NCI-H2171 (cell line): ENCODE measurements around the gene SMIM32.

Experiments used
- DNase-seq: peaks from one replicate; lab custom pipeline; 2025; lab: John Stamatoyannopoulos, UW

The SMIM32 gene

DNA sequence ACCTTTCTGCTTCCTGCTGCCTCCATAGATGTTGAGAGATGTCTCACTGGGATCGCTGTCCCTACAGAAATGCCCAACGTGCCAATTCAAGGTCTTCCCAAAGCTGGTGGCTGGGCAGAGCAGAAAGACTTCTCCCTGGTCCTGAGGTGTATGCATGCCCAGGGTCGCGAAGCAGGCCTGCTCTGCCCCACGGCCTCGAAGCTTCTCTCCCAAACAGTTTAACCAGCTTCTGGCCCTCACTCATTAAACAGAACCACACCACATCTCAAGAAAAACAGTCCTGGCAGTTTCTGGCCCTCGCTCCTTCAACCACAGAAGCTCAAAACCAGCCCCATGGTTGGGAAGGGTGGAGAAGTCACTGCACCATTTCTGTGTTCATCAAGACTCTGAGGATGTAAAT, 14.7 kb upstream of the SMIM32 start:
- no peak for DNase-seq

DNA sequence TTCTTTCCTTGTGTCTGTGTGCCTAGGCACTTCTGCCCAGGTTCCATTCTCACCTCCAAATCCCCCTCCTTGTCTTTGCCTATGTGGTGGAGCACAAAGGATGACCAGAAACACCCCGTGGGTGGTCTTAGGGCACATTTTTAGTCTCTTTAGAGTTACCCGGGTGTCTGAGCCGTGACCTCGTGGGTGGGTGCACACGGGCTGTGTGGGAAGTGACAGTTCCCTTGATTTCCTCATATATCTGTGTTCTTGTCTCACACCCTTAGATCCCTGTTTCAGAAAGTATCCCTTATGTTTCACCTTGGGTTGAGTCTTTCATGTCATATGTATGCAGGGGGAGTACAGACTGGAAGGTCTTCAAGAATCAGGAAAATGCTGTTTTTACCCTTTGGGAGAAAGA, 13.4 kb upstream of the SMIM32 start:
- DNase-seq, result no peak

DNA sequence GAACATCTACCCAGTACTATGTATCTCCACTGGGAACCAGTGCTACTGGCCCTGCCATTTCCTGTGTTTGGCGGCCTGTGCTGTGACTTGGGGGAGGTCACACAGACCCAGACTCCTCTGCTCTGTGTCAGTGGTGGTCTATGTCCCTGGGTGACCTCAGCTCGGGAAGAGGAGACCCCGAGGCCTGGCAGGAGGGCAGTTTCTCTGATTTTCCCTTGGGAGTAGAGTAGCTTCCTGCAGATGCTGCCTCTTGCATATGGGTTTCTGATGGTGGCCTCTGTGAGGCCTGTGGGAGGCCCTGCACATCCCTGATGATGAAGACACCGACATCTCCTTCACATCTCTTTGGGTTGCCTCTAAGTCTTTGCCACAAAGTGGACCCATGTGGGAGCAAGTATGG, 13.0 kb upstream of the SMIM32 start:
- no peak for DNase-seq

DNA sequence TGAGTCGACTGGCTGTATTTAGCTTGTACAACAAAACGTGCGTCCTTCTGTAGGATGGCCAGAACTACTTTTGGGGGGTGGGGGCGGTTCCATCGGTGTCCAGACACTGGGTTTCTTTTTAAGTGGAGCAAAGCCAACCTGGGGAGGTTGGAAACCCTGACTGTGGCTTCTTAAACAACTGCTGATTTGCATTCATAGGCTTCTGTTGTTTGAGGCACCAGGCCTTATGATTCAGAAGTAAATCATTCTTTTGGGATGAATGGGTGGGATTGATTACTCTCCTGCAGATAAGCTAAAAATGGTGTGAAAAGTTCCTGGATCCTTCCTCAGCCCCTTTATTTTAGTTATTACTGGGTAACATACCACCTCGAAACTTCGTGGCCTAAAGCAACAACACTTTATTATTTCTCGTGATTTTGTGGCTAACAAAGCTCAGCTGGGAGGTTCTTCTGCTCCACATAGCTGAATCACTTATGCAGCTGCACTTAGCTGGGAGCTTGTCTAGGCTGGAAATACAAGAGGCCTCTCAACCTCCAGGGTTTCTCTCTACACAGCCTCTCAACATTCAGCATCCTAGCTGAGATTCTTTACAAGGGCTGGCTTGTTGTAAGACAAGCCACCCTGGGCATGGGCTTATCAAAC, 12.2 kb upstream of the SMIM32 start:
- DNase-seq, result no peak

DNA sequence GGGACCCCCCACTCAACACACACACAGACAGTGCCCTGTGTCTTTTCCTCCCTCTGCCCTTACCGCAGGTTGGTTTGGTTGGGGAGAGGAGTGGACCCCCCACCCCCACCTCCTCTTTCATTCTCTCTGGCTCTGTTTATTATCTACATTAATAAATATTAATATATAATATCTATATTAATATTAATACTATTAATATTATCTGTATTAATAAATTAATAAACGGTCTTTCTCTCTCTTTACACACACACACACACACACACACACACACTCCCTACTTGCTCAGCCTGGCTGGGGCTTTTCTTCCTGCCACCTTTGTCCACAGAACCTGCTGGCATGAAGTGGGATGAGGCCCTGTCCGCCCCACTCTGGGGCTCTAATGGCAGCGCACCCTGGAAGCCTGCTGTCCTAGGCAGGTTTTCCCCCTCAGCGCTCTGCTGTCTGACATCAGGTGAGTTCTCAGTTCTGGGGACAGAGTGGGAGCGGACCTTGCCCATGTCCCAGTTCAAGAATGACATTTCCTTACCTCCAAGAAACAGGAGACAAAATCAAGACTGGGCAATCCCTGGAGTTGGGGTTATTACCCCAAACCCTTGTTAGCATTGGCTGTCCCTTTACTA, 10.5 kb upstream of the SMIM32 start:
- no peak for DNase-seq

DNA sequence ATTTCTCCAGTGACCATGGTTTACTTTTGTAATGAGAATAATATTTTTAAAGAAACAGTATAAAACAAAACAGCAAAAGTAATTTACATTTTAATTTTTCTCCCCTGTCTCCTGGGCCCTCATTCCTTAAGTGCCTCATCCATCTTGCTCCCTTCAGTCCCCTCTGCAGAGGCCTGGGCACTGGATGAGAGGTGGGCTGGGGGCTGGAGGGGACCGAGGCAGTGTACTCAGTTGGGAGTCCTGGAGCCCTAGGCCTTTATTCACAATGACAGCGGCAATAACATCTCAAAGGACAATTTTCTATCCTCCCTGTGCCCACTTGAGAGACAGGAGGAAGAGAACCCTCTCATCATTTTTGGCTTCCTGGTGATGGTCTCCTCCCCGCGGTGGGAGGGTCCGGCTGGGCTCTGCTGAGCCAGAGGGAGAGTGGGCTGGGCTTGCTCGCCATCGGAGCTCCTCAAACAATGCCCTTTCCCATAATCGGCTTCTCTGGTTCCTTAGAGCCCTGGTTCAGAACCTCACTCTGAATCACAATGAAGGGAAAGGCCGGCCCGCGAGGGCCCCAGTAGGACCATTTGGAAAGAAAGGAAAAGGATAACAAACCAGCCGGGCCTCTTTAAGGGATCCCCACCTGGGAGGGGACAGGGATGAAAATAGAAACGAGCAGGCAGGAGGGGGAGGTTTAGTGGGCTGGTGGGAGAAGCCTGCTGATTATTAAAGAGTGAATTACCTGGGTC, 9.7 kb upstream of the SMIM32 start:
- no peak for DNase-seq

DNA sequence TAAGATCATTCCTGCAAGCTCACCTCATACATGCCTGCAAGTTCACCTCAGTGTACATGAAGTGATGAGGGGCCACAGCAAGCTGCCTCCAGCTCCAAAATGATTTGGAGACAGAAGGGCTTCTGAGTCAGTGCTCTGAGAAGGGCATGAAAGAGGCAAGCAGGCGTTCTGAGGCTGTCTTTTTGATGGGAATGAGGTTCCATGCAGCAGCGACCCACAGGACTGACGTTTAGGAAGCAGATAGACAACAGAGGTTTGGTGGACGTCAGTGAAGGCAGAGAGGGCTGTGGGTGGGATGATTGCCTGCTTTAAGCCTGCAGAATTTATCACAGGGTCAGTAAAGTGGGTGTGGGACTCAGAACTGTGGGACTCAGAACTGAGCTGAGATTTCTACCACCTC, 8.9 kb upstream of the SMIM32 start:
- DNase-seq, result no peak

DNA sequence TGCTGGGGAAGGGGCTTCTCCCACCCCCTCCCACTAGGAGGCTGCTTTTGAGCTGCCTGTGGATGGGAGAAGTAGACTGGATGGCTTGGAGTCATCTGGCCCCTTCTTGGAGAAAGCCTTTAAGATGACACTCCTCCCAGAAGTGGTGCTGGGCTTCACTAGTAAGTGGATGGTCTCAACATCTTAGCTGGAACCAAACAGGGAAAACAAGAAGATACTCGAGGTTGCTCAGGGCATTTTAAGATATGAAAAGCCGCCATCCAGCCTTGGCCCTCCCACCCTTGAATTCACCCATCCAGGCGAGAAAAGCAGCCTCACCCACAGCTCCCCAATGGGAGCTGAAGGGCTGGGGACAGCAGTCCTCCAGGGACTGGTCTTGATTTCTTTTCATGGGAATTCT, 7.8 kb upstream of the SMIM32 start:
- no peak for DNase-seq

DNA sequence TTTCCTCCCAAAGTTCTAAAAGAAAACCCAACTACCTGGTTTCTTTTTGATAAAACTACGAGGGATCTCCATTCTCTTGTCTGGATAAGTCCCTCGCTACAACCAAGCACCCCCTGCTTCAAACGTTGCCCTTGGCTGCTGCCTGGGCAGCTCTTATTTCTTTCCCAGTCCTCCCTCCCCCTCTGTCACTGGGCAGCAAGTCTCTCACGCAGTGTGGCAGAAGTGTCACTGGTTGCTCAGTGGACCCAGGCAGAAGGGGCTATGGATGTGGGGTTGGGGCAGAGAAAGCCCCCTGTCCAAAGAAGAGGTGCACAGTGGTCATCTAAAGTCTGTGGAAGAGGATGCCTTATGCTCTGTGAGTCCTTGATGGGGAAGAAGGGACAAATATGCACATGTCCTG, 7.2 kb upstream of the SMIM32 start:
- DNase-seq, result no peak

DNA sequence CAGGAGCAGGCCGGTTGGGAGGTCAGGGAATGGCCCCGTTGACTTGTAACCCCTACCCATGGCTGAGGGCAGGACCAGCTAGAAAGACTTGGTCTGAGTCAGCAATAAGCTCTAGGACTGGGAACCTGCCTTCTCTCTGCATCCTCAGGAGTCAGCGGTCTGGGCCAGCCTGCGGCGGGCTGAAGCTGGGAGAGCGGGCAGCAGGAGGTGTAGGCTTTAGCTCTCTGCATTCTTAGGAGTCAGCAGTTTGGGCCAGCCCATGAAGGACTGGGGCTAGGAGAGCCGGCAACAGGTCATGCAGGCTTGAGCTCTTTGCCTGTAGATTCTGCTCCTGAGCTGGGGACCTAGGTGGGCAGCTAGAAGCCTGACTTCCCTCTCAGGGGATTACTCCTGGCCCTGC, 6.4 kb upstream of the SMIM32 start:
- DNase-seq, result no peak

DNA sequence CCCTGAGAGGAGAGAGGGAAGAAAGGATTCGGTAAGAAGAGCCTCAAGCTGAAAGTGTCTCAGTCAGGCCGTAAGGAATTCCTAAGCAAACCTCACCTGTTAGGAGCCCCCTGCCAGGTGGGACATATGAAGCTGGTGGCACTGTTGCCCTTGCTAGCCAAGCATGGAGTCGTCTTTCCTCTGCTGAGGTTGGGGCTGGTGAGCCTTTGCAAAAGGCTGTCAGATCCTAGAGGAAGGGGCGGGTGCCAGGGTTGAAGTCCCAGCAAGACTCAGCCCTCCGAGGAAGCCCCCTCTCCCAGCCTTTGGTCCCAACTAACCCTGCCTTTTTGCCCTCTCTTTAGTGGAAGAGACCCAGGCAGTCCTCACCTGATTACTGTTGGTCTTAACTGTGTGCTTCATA, 5.5 kb upstream of the SMIM32 start:
- DNase-seq, result no peak

DNA sequence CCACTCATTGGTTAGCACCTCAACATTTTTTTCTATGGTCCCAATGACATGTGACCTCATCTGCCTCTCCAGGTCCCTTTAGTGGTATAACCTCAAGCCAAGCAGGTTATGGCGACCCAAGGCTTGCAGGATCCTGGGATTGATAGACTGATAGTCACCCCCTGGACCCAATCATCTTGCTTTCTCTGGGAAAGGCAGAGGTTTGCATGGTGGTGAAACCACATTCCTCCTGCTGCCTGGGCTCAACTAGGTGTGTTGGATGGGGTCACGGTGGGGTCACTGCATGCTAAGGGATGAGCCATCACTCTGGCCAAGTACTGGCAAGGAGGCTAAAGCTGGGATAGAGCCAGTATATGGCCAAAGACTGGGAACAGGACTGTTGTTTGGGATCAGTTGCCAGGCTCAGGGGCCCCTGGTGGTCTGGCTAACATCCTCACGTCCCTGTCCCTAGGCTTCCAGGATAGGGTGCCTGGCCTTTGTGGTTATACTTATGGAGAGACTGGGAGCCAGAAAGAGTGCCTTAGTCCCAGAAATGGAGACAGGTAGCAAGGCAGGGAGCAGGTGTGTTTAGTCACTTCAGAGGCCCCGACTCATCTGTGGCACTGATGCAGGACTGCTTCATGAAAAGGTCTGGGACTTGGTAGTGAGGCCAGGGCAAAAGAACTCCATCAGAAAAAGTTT, 4.6 kb upstream of the SMIM32 start:
- DNase-seq, result no peak

DNA sequence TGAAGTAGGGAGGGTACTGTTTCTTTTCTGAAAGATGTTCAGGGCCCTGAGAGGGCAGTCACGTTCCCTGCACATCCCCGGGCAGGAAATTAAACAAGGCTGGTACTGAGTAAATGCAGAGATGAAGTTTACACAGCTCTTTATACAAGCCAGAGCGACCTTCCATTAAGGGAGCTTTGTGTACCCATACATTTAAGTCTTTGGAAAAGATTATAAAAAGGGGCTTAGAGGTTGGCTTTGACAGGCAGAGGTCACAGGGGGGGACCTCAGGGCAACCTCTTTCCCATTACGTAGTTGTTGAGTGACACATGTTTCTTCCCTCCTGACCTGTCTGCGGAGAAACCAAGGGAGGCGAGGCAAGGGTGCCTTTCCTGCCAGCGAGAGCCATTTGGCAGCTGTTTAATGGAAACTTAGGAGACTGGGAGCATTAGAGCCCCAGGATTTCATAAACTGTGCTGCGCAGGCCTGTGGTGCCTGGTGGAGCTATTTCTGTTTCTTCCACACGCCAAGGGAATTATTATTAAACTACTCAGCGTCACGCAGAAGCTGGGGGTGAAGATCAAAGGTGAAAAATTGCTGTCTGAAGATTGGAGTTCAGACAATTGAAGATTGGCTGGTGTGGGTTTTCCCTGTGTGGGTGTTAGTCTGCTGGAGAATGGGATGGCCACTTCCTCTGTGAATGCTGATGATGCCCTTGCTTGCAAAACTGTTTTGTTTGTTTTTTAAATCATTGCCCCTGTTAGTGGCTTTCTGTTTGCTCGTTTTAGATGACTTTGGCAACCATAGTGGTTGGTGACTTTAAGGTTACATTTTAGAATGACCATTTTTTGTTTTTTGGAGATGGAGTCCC, 3.2 kb upstream of the SMIM32 start:
- DNase-seq, result no peak

DNA sequence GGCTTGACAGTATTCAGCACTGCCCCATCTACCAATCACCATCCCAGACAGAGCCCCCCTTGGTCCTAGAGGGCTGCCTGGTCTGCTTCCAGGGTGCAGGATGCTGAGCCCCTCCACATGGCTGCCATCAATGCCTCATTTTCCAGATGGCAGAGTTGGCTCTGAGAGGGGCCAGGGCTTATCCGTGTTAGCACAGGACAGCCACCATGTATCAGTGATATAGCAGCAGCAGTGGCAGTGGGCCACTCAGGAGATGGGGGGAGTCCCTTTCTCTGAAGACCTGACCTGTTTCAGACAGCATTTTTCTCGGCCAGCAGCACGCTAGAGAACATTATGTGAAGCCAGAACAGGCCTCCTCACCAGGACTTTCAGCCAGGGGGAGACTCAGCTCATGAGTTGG, 1.6 kb upstream of the SMIM32 start:
- DNase-seq, result no peak

DNA sequence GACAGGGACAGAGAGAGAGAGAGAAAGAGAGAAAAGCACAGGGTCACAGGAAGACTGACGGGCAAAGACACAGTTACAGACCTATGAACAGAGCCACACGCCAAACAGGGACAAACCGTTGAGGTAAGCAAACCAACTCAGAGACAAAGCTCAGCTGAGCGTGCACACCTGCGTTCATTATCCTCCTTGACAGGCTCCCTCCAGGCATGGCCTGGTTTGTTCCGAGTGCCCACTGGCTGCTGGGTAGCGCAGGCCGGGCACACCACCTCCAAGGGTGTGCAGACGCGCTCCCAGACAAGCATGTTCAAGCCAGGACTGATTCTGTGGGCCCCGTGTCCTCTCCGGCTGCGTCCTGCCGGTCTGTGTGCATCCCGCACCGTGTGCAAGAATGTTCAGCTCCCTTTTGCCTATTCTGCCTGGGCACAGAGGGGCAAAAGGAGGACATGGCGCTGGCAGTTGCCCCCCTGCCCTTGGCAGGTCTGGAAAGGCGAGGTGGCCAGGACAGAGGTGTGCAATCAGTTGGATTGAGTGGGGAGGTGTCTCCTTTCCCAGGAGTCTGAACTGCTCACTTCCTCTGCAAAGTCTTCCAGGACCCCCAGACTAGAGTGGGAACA, 467 bp upstream of the SMIM32 start:
- no peak for DNase-seq

DNA sequence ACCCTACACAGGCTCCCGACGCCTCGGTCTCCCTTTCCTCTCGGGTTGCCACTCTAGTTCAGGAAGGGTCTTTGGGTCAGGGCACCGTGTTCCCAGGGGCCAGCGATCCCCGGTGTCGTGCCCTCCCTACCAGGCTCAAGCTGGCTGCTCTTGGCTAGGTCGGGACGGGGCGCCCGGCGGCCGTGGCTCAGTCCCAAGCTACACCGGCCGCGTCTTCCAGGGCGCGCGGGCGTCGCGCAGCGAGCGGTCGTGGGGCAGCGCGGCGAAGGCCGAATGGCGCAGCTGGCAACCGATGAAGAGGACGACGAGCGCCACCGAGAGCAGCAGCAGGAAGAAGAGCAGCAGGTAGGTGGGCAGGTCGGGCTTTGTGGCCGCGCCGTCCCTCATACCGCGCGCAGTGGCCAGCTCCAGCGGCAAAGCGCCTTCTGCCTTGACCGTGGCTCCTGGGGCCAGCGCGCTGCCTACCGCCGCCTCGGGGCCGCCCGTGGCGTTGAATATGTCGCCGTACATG, 892 bp downstream of the SMIM32 start:
- no peak for DNase-seq

DNA sequence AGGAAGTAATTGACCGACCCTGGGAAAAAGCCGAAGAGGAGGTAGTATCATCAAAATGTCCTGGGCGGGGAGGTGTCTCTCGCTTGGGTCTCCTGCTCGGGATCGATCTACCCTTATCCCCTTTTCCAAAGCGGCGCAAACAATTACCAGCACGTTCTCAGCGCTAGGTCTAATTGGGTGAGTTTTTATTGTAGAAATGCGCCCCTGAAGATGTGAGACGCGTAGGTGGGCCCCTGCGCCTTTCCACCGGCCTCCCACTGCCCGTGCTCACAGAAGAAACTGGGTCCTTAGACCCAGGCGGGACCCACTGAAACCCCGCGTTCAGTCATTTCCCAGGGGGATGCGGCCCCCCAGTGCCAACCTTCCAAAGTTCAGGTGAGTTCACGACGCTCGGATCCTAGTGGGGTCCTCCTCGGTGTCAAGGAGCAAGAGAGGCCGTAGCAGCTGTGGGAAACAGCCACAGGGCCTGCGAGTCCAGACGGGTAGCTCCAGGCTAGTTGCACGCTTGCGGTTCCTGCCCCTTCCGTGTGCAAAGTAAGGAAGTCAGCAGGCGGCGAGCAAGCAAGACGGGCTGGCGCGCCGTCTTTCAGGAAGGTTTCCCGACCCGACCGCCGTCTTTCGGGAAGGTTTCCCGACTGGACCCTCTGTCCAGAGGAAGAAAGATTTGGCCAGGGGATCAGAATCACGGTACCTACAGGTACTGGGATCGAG, 1.5 kb downstream of the SMIM32 start:
- DNase-seq, result no peak

DNA sequence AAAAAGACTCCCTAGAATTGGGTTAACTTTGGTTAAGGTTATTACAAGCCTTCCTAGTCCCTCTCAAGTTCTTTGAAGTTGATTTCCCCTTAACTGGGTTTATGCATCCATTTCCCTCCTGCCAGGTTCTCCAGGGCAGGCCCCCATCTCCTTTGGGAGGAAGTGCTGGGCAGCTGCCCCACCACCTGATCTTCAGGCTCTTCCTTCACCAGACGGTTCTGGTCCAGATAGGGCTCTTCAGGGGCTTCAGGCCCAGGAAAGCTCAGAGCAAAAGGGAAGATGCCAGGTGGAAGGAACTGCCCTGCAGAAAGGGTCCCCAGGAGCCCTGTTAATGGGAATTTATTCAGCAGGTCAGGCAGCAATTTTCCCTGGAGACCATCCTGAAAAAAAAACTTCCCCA, 2.1 kb downstream of the SMIM32 start:
- DNase-seq, result no peak

DNA sequence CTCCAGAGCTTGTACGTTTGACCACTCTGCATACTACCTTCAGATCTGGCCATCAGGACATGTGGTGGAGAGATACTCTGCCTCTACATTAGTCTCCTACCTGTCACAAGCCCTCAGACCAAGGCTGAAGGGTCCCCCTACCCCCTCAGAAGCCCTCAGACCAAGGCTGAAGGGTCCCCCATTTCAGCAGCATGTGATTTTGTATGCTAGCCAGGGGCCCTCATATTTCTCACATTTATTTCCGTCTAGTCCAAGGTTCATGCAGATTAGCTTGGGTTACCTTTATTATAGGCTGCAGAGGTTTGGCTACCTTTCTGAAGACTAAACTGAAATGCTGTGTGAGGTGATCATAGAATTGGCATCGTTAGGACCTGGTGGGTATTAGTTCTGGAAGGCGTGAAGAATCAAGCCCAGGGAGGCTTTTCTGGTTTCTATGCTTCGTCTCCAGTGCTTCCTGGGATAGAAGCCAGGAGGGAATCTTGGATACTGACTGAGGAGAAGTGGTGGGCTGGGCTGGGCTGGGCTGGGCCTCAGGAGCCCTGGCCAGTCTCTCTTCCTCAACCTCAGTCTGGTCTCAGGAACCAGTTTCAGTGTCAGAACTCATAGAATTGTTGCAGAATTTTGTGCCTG, 2.8 kb downstream of the SMIM32 start:
- no peak for DNase-seq

DNA sequence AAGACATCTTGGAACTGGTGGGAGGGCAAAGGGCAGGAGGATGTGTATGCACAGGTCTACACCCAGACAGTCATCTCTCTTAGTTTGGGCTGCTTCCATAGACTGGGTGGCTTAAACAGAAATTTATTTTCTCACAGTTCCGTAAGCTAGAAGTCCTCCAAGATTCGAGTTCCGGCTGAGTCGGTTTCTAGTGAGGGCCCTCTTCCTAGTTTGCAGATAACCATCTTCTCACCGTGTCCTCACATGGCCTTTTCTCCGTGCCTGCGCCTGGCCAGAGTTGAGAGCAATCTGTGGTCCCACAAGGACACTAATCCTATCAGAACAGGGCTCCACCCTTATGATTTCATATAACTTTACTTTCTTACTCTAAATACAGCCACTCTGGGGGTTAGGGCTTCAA, 4.1 kb downstream of the SMIM32 start:
- DNase-seq, result no peak
